ENCODE results near the gene EXOSC6.

Gene EXOSC6

DNA sequence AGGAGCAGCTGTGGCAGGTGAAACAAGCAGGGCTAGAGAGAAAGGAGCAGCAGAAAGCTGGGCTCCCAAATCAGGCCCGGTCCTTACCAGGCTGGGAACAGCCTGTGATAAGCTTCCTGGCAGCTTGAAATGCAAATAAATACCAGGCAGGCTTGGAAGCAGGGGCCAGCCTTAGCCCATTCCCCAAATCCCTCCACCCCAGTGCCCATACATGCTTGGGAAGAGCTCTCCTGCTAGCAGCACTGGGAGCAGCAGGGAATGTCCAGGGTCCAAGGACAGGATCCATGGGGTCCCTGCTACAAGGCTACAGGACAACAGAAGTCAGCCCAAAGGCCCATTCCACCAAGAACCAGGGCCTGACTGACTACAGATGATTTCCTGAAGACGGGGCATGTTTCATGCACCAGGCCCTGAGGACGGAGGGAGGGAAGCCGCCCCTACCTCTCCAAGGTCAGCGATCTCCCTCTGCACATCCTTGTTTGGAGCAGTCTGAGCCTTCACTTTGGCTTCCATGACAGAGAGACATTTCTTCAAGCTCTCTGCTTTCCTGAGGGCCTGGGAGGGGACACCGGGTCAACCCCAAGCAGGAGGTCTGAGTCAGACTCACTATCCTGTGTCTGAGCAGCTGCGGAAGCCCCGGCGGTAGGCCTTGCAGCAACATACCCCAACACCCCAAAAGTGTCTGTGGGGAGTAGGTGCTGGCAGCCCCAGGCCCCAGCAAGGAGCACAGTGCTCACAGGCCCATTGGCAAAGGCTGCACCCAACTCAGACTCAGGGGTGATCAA lies 2.6 kb upstream of the EXOSC6 start:
- Histone ChIP-seq H3K79me2 (ENCODE audit: insufficient read depth, low read length) (peaks cover 19% of the 10 kb centered on the region), H3K9me2 (replicated peaks; ENCODE audit: insufficient read depth, low read length) (no peaks in the 10 kb centered on the region), H3K4me3 (ENCODE audit: insufficient read depth, low read length, poor library complexity, severe bottlenecking) (no peak overlapping the region), H3F3A (ENCODE audit: insufficient read depth) (peaks cover 18% of the 10 kb centered on the region), H3K36me3 (ENCODE audit: low read length) (peaks cover 15% of the 10 kb centered on the region), H3K9me3 (ENCODE audit: insufficient read depth, low read length) (no peaks in the 10 kb centered on the region), H3K27ac (ENCODE audit: low read depth, low read length) (no peak overlapping the region), H3K9ac (ENCODE audit: low read length) (no peak overlapping the region), H3K27me3 (ENCODE audit: low read length) (no peaks in the 10 kb centered on the region), H2AFZ (ENCODE audit: low read depth, low read length, severe bottlenecking) (no peak overlapping the region), H3K4me2 (ENCODE audit: low read depth, low read length, poor library complexity, severe bottlenecking) (no peak overlapping the region), H4K20me1 (ENCODE audit: low read depth, low read length) (peaks cover 4% of the 10 kb centered on the region; the same call in 1 of the 2 replicates)
- TF ChIP-seq, protein P1, sequence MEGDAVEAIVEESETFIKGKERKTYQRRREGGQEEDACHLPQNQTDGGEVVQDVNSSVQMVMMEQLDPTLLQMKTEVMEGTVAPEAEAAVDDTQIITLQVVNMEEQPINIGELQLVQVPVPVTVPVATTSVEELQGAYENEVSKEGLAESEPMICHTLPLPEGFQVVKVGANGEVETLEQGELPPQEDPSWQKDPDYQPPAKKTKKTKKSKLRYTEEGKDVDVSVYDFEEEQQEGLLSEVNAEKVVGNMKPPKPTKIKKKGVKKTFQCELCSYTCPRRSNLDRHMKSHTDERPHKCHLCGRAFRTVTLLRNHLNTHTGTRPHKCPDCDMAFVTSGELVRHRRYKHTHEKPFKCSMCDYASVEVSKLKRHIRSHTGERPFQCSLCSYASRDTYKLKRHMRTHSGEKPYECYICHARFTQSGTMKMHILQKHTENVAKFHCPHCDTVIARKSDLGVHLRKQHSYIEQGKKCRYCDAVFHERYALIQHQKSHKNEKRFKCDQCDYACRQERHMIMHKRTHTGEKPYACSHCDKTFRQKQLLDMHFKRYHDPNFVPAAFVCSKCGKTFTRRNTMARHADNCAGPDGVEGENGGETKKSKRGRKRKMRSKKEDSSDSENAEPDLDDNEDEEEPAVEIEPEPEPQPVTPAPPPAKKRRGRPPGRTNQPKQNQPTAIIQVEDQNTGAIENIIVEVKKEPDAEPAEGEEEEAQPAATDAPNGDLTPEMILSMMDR (IDR thresholded peaks at IDR 0.05; ENCODE audit: insufficient read depth, low read length, poor library complexity, severe bottlenecking): no peak
- no peak for TF ChIP-seq EZH2phosphoT487 (conservative IDR thresholded peaks at IDR 0.05; ENCODE audit: low read length)

DNA sequence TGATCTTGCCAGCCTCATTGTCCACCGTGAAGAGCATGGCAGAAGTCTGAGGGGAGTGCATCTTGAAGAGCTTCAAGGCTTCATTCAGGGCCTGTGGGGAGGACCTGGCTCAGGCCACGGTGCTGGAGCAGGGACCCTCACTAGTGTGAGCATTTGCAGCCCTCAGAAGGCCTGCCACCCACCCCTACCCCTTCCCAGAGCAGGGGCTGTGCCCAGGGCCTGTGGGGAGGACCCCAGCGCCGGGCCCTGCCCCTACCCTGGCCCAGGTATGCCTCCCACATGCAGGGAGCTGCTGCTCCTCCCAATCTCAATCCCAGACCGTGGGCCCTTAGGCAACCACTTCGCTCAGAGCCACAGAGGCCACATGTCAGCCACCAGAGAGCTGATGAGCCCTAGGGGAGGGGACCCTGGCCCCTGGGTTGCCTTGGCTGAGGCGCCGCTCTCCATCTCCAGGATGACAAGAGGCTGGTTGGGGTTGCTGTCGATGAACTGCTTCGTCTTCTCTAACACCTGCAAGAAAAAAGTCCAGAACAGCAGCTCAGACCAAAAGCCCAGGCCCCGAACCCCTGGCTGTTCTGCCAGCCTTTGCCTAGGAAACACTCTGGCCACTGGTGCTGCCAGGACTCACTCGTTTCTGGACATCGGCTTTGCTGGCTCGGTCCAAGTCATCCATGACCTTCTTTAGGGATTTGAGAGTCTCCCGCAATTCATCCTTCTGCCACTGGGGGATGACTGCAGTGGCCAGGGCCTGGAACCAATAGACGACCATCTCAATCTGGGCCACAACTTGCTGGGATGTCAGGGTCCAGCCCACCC lies 1.8 kb upstream of the EXOSC6 start:
- H3K4me3 ChIP-seq (ENCODE audit: insufficient read depth, low read length, poor library complexity, severe bottlenecking): no peak overlapping the region
- no peaks in the 10 kb centered on the region for H3K27me3 ChIP-seq (ENCODE audit: low read length)
- H3F3A ChIP-seq (ENCODE audit: insufficient read depth): peaks cover 18% of the 10 kb centered on the region
- H4K20me1 ChIP-seq (ENCODE audit: low read depth, low read length): peaks cover 4% of the 10 kb centered on the region; the same call in 1 of the 2 replicates
- H3K36me3 ChIP-seq (ENCODE audit: low read length): peaks cover 15% of the 10 kb centered on the region
- no peak overlapping the region for H3K27ac ChIP-seq (ENCODE audit: low read depth, low read length)
- H3K4me2 ChIP-seq (ENCODE audit: low read depth, low read length, poor library complexity, severe bottlenecking): no peak overlapping the region
- H3K9me2 ChIP-seq (replicated peaks; ENCODE audit: insufficient read depth, low read length): no peaks in the 10 kb centered on the region
- no peak overlapping the region for H3K9ac ChIP-seq (ENCODE audit: low read length)
- H3K79me2 ChIP-seq (ENCODE audit: insufficient read depth, low read length): peaks cover 28% of the 10 kb centered on the region
- H3K9me3 ChIP-seq (ENCODE audit: insufficient read depth, low read length): no peaks in the 10 kb centered on the region
- TF ChIP-seq EZH2phosphoT487 (conservative IDR thresholded peaks at IDR 0.05; ENCODE audit: low read length): no peak
- TF ChIP-seq, protein P1 (IDR thresholded peaks at IDR 0.05; ENCODE audit: insufficient read depth, low read length, poor library complexity, severe bottlenecking): peak; percentile 45
- no peak overlapping the region for H2AFZ ChIP-seq (ENCODE audit: low read depth, low read length, severe bottlenecking)

DNA sequence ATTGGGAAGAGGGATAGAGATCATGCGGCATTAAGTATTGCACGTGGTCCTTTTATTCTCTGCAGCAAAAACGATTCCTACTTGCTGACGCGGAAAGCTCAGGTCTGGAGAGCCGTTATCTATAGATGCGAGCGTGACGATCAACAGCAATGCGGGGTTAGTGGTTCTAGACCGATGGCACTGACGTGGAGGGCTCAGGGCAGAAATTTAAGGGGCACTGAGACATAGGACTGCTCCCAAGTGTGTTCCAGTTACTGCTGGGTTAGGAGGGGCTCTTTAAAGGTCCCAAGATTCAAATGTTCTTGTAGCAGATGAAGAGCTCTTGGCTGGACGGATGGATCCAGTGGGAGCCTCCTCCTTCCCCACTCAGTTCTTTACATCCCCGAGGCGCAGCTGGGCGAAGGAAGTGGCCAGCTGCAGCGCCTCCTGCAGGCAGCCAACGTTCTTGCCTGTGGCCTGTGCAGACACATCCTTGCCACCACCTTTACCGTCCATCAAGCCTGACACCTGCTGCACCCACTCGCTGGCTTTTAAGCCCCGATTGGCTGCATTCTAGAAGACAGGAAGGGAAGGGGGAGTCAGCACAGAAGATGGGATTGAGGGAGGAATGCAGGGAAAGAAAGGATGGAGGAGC lies 732 bp upstream of the EXOSC6 start:
- Histone ChIP-seq H3K4me3 (ENCODE audit: insufficient read depth, low read length, poor library complexity, severe bottlenecking) (no peak overlapping the region), H3K9me2 (replicated peaks; ENCODE audit: insufficient read depth, low read length) (no peaks in the 10 kb centered on the region), H4K20me1 (ENCODE audit: low read depth, low read length) (peaks cover 4% of the 10 kb centered on the region; the same call in 1 of the 2 replicates), H3K79me2 (ENCODE audit: insufficient read depth, low read length) (peaks cover 29% of the 10 kb centered on the region), H3F3A (ENCODE audit: insufficient read depth) (peaks cover 18% of the 10 kb centered on the region), H3K9me3 (ENCODE audit: insufficient read depth, low read length) (no peaks in the 10 kb centered on the region), H3K27me3 (ENCODE audit: low read length) (no peaks in the 10 kb centered on the region), H3K27ac (ENCODE audit: low read depth, low read length) (no peak overlapping the region), H2AFZ (ENCODE audit: low read depth, low read length, severe bottlenecking) (no peak overlapping the region), H3K4me2 (ENCODE audit: low read depth, low read length, poor library complexity, severe bottlenecking) (peak overlapping the region; percentile 11), H3K36me3 (ENCODE audit: low read length) (peaks cover 9% of the 10 kb centered on the region; the same call in 1 of the 2 replicates), H3K9ac (ENCODE audit: low read length) (no peak overlapping the region)
- TF ChIP-seq EZH2phosphoT487 (conservative IDR thresholded peaks at IDR 0.05; ENCODE audit: low read length): no peak
- TF ChIP-seq, protein P1 (IDR thresholded peaks at IDR 0.05; ENCODE audit: insufficient read depth, low read length, poor library complexity, severe bottlenecking): peak; percentile 58

All from SU-DHL-6 (cell line).